HG03521 (cell line): ENCODE results near the gene SYT7.

Experiments
- ATAC-seq: cut with Tn5 transposase; IDR thresholded peaks from one replicate; pipeline ENCODE4 v1.9.1; 2021; ENCODE audit warnings: mild to moderate bottlenecking, moderate library complexity; ENCODE audit not compliant: unreplicated experiment

The SYT7 gene

GRCh38 chr11:61539831-61540357 is 41.0 kb downstream of the SYT7 start:
- no peak for ATAC-seq

DNA sequence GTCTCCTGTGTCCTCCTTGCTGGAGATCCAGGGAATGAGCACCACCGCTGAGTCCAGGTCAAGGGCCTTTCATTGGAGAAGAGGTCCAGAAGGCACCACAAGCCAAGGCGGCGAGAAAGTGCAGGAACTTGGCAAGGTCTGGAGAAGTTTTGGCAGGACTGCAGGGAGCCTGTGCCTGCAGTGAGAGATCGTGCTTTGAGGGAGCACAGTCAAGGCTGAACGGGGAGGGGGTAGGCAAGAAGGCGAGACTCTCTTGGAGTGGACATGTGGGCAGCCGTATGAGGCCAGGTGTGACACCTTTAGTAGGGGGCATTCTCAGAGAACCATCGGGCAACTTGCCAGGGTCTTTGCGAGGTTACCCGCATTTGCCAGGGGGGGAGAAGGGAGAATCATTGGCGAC is 41.9 kb downstream of the SYT7 start:
- ATAC-seq = no peak

- ATAC-seq = no peak
These were observed 42.3 kb downstream of the SYT7 start for GRCh38 chr11:61538636-61538961.

- no peak for ATAC-seq
These were observed 43.5 kb downstream of the SYT7 start for GRCh38 chr11:61537326-61537725.

GRCh38 chr11:61536676-61537270 is 44.1 kb downstream of the SYT7 start:
- no peak for ATAC-seq

DNA sequence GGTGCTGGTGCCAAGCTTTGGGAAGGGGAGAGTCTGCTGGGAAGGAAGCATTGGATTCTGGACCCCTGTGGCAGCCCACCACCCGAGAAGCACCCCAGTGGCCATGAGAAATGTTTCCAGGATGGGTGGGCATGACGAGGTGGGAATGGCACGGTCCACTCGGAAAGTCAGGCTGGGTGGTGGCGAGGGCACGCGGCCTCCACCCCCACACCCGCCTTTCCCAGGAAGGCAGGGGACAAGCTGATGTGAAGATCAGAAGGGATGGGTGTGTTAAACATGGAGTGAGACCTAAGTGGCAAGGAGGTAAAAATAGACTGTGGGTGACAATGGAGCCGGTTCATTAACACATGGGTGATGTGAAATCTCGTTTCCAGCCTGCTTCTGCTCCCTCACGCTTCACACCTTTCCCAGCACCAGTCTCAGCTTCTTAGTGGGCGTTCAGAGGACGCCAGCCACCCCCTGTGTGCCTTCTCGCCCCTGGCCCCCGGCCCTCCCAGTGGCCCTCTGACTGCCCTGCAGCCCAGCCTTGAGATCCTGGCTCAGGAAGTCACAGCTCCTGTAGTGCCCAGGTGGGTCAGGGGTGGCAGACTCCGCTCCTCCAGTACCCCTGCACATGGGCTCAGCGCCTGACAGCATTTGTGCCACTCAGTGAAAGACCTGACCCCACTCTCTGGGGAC is 44.7 kb downstream of the SYT7 start:
- ATAC-seq = no peak

- ATAC-seq = no peak
These were observed 45.7 kb downstream of the SYT7 start for GRCh38 chr11:61534933-61535839.

GRCh38 chr11:61534025-61534932 is 46.6 kb downstream of the SYT7 start:
- no peak for ATAC-seq

DNA sequence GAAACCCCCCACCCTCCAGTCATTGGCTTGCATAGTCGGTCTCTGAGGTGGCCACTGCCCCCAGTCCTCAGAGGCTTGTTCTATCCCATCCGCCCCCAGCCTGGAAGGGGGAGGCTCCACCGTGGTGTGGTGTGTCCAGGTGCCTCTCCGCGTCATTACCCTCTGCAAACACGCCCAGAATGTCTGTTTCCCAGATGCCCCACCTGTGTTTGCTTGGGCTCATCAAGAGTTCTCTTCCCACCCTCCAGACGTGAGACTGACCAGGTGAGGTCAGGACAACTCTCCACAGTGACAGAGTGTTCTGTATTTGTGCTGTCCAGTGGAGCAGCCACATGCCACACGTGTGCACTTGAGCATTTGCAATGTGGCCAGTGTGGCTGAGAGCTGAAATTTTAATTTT is 47.5 kb downstream of the SYT7 start:
- ATAC-seq = no peak

DNA sequence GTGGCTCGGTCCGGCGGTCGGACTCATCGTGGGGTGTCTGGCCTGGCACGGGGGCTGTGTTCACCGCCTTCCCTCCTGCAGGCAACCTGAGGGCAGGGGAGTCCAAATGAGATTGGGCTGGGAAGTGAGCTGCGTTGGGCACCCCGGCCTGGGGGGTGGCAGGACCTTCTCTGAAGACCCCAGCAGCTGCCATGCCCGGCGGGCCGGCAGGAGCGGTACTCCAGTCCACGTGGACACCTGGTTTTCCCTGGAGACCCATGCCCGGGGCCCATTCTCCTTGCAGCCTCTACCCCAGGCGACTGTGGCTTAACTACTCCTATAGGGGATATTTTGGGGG is 47.9 kb downstream of the SYT7 start:
- no peak for ATAC-seq

- ATAC-seq = no peak
These were observed 48.5 kb downstream of the SYT7 start for GRCh38 chr11:61532134-61533038.

DNA sequence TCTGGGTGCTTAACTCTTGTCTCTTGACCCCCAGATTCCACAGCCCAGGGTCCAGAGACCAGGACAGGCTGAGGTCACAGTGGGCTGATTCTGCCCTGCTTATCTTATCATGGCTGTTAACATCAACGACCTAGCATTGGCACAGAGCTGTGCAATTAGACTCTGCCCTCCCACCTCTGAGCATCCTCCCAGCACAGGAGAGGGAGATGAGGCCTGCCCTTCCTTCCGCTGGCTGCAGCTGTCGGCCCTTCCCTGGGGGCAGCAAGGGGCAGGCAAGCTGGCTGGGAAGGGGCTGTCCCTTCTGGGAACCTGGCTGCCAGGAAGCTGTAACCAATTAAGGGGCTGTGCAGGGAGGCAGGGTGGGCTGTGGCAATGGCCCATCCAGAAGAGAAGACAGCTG is 49.8 kb downstream of the SYT7 start:
- no peak for ATAC-seq

GRCh38 chr11:61529537-61530225 is 51.2 kb downstream of the SYT7 start:
- no peak for ATAC-seq

DNA sequence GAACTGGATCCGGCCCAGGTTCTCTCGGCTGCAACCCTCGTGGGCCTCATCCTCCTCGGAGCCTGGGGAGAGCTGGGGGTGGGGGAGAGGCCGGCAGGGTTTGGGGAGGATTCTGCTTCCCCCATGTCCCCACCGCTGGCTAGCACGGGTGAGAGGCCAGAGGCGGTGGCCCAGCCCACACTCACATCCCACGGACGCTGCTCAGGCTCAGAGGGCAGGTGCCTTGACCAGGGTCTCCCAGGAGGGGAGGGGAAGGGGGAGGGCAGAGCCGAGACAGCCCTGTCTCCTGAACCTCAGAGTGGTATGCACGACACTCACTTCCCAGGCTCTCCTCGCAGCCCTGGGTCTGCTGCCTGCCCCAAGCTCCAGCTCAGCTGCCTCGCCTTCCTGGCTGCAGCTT is 52.8 kb downstream of the SYT7 start:
- ATAC-seq = no peak

DNA sequence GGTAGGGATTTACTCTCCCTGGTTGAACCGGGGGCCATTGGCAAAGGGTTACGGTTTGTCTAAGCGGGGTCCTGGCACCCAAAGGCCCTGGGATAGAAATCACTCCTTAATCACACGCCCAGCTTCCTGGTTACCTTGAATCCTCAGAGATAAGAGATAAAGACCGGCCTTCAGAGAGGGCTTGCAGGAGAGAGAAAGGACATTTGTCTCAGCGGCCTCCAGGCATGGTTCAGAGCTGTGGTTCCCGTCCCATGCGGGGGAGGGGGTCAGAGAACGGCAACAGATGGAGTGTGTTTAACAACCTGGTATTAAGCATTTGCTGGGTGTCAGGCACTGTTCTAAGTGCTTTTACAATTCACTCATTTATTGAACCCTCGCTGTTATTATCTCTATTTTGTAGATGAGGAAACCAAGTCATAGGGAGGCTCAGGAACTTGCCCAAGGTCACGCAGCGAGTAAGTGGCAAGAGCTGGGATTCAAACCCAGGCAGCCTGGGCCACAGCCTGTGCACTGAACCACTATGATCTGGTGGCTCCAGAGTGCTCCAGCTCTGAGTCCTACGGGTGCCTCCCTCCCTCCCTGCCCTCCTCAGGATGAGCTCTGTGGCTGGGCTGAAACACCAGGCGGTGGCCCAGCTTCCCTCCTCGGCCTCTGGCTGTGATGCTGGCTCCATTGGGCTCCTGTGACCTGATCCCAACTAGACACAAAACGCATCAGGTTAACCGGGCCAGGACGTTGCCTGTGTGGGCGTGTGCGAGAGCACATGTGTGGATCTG is 53.7 kb downstream of the SYT7 start:
- ATAC-seq = no peak

- no peak for ATAC-seq
These were observed 54.6 kb downstream of the SYT7 start for GRCh38 chr11:61526229-61526628.

DNA sequence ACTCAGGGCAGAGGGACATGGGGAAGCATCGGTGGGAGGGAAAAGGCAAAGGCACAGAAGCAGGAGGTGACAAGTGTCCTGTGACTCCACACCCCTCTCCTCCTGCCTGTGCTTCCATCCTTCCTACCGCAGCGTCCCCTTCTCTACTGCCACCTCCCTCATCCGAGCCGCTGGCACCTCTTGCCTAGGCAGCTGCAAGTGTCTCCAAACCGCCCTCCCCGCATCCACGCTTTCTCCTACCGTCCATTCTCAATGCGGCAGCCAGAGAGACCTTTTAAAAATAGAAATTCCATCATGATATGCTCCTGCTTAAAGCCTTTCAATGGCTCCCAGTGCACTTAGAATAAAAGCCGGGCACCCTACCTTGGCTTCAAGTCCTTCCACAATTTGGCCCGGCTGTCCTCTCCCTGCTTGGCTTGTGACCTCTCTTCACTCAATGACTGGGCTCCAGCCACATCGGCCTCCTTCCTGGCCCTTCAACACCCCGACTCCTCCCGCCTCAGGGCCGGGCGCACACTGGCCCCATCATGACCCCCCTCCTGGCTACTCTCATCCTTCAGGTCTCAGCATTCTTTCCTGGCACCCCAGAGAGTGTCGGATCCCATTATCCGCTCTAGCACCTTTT is 55.8 kb downstream of the SYT7 start:
- ATAC-seq = no peak

DNA sequence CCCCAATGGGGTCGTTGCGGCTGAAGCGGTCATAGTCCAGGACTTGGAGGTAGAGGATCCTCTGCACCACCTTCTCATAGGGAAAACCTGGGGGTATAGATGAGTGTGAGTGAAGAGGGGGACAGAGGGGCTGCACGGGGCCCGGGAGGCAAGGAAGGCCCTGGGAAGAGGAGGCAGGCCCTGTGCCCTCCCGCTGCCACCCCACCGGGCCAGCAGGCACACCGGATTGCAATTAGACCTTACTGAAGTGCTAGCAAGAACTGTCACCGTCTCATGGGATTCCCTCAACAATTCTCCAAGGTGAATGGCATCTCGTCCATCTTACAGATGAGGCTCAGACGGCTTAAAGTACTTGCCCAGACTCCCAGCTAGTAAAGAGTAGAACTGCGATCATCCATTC is 56.4 kb downstream of the SYT7 start:
- no peak for ATAC-seq
